Measurements from ENCODE around the gene CNTNAP4. TPM values are rescaled to one million over a fixed set of nuclear protein-coding genes. Genes with fewer than 3 reads are reported as not detected.

Gene CNTNAP4
- total RNA-seq, 2 experiments from 2014 or later, result not detected

- peaks cover 6% of the 10 kb centered on the region for H3K9me3 Mint-ChIP-seq
- Histone ChIP-seq H3K27me3 (ENCODE audit: control insufficient read depth in 1 of 2, insufficient read depth in 2 of 2, low read length in 2 of 2) (no peaks in the 10 kb centered on the region), H3K27ac (ENCODE audit: low read depth in 1 of 2, low read length in 2 of 2) (no peak overlapping the region), H3K9me3 (ENCODE audit: control insufficient read depth in 1 of 2, insufficient read depth in 1 of 2, low read length in 2 of 2) (no peaks in the 10 kb centered on the region), H3K4me3 (ENCODE audit: low read length) (no peak overlapping the region), H3K4me1 (ENCODE audit: insufficient read depth, low read length) (no peaks in the 10 kb centered on the region), H3K36me3 (ENCODE audit: insufficient read depth, low read length) (no peaks in the 10 kb centered on the region)
- intact Hi-C loops (cut with DNase I, micrococcal nuclease), result no loop called here
- H3K27me3 Mint-ChIP-seq, result peaks cover 3% of the 10 kb centered on the region
- H3K36me3 Mint-ChIP-seq (ENCODE audit: low read depth), result no peaks in the 10 kb centered on the region
- no peak overlapping the region for H3K27ac Mint-ChIP-seq
- no peaks in the 10 kb centered on the region for H3K4me1 Mint-ChIP-seq (ENCODE audit: low read depth)
- POLR2A ChIA-PET, result no interaction called here
- CTCF ChIA-PET, result no interaction called here
- TF ChIP-seq, protein P1, sequence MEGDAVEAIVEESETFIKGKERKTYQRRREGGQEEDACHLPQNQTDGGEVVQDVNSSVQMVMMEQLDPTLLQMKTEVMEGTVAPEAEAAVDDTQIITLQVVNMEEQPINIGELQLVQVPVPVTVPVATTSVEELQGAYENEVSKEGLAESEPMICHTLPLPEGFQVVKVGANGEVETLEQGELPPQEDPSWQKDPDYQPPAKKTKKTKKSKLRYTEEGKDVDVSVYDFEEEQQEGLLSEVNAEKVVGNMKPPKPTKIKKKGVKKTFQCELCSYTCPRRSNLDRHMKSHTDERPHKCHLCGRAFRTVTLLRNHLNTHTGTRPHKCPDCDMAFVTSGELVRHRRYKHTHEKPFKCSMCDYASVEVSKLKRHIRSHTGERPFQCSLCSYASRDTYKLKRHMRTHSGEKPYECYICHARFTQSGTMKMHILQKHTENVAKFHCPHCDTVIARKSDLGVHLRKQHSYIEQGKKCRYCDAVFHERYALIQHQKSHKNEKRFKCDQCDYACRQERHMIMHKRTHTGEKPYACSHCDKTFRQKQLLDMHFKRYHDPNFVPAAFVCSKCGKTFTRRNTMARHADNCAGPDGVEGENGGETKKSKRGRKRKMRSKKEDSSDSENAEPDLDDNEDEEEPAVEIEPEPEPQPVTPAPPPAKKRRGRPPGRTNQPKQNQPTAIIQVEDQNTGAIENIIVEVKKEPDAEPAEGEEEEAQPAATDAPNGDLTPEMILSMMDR (IDR thresholded peaks at IDR 0.05), result no peak
- ATAC-seq (ENCODE audit: poor library complexity) (no peak), DNase-seq (no peak)
- H3K4me3 Mint-ChIP-seq, result no peak overlapping the region
These were observed 306.3 kb downstream of the CNTNAP4 start for GRCh38 chr16:76583466-76583865.

- Mint-ChIP-seq H3K9me3 (peaks cover 6% of the 10 kb centered on the region), H3K4me3 (no peak overlapping the region), H3K27me3 (peaks cover 3% of the 10 kb centered on the region), H3K4me1 (ENCODE audit: low read depth) (no peaks in the 10 kb centered on the region), H3K27ac (no peak overlapping the region), H3K36me3 (ENCODE audit: low read depth) (no peaks in the 10 kb centered on the region)
- no peaks in the 10 kb centered on the region for H3K9me3 ChIP-seq (ENCODE audit: control insufficient read depth in 1 of 2, insufficient read depth in 1 of 2, low read length in 2 of 2)
- H3K36me3 ChIP-seq (ENCODE audit: insufficient read depth, low read length), result no peaks in the 10 kb centered on the region
- DNase-seq, result no peak
- ChIA-PET POLR2A (no interaction called here), CTCF (no interaction called here)
- no peak for ATAC-seq (ENCODE audit: poor library complexity)
- no peaks in the 10 kb centered on the region for H3K27me3 ChIP-seq (ENCODE audit: control insufficient read depth in 1 of 2, insufficient read depth in 2 of 2, low read length in 2 of 2)
- no peak overlapping the region for H3K4me3 ChIP-seq (ENCODE audit: low read length)
- no peaks in the 10 kb centered on the region for H3K4me1 ChIP-seq (ENCODE audit: insufficient read depth, low read length)
- H3K27ac ChIP-seq (ENCODE audit: low read depth in 1 of 2, low read length in 2 of 2), result no peak overlapping the region
- intact Hi-C loops (cut with DNase I, micrococcal nuclease), result no loop called here
- TF ChIP-seq, protein P1 (IDR thresholded peaks at IDR 0.05), result no peak
These were observed 306.7 kb downstream of the CNTNAP4 start for GRCh38 chr16:76583945-76584344.

DNA sequence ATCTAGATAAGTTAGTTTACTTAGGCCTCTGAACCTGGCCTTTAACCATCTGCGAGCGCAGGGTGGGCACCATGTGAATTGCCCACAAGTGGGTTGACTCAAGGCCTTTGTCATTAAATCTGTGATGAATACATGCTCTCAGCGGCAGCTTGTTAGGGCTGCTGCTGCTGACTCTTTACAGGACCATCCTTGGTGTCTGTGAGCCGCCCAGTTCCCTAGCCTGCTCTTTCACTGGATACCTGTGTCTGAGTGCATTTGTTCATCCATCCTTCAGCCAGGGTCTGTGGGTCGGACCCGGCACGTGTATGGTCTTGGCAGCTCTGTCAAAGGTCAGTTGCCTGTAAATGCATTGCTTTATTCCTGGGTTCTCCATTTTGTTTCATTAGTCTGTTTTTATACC, 321.3 kb downstream of the CNTNAP4 start:
- no peak overlapping the region for H3K4me3 ChIP-seq (ENCODE audit: low read length)
- H3K4me1 ChIP-seq (ENCODE audit: insufficient read depth, low read length), result no peaks in the 10 kb centered on the region
- Mint-ChIP-seq H3K36me3 (ENCODE audit: low read depth) (no peaks in the 10 kb centered on the region), H3K9me3 (peaks cover 3% of the 10 kb centered on the region), H3K4me3 (no peak overlapping the region), H3K27ac (no peak overlapping the region), H3K27me3 (no peaks in the 10 kb centered on the region), H3K4me1 (ENCODE audit: low read depth) (no peaks in the 10 kb centered on the region)
- ATAC-seq (ENCODE audit: poor library complexity) (no peak), DNase-seq (no peak)
- no peaks in the 10 kb centered on the region for H3K27me3 ChIP-seq (ENCODE audit: control insufficient read depth in 1 of 2, insufficient read depth in 2 of 2, low read length in 2 of 2)
- no peak overlapping the region for H3K27ac ChIP-seq (ENCODE audit: low read depth in 1 of 2, low read length in 2 of 2)
- CTCF ChIA-PET, result no interaction called here
- POLR2A ChIA-PET, result no interaction called here
- TF ChIP-seq, protein P1 (IDR thresholded peaks at IDR 0.05), result no peak
- H3K9me3 ChIP-seq (ENCODE audit: control insufficient read depth in 1 of 2, insufficient read depth in 1 of 2, low read length in 2 of 2), result peaks cover 0 to 9% of the 10 kb centered on the region in 2 experiments
- H3K36me3 ChIP-seq (ENCODE audit: insufficient read depth, low read length), result no peaks in the 10 kb centered on the region
- intact Hi-C loops (cut with DNase I, micrococcal nuclease), result no loop called here
